Measurements from ENCODE around the gene TBCK.
A peak's percentile ranks its signal among the peaks of the same experiment; 100 is the strongest.

The TBCK gene

DNA sequence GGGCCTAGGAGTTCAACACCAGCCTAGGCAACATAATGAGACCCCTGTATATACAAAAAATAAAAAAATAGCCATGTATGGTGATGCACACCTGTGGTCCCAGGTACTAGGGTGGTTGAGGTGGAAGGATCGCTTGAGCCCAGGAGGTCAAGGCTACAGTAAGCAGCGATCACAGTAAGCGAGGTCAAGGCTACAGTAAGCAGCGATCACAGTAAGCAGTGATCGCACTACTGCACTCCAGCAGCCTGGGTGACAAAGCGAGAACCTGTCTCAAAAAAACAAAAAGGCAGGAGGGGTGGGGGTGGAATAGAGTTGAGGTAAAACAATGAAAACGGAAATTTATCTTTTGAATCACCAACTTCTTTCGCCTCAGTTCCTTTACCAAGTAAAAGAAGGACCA lies 29.4 kb downstream of the TBCK start:
- DNase-seq (ENCODE audit: low spot score) = no peak

DNA sequence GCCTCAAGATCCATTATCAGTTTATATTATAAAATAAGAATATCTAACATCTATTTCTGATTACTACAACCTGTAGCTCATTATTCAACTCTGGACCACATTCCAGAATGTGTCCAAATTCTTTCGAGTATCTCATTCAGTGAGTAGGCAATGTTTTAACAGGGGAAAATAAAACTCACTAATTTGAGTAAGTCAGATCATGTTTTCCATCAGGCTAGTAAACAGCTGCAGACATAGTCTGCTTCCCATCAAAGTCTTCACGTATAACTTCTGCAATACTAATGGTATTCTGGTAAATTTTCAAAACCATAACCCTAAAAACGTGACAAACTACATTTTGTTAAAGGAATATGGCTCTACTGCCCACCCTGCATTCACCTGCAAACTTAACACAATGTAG lies 31.8 kb downstream of the TBCK start:
- DNase-seq (ENCODE audit: low spot score) = no peak

DNA sequence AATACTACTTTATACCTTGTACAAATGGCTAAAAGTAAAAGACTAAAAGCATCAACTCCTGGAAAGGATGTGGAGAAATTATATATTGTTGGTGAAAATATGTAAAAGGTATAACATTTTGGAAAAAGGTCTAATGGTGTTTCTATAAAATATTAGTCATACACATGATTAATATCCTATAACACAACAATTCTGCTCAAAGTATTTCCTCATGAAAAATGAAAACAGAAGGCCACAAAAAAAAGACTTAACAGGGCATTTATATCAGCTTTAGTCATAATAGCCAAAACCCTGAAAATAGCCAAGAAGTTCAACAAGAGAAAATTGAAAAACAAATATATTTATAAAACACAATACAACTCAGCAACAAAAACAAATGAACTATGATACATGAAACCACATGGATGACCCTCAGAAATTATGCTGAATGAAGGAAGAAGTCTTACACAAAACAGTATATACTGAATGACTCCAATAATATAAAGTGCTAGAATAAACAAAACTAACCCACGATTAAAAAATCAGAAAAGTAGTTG lies 38.8 kb downstream of the TBCK start:
- no peak for DNase-seq (ENCODE audit: low spot score)

DNA sequence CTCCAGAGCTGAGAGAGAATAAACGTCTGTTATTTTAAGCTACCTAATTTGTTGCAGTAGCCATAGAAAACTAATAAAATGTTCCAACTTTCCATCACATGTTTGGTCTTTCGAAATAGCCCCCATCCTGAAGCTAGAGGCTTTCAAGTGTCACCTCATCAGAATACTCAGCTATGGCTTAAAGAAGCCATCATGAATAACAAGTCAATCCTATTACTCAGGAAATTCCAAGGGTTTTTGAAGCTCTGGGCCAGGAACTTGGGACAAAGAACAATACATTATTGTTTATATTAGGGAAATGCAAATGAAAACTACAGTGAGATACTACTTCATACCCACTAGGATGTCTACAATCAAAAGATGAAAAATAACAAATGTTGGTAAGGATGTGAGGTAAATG lies 42.2 kb downstream of the TBCK start:
- DNase-seq (ENCODE audit: low spot score) = no peak

DNA sequence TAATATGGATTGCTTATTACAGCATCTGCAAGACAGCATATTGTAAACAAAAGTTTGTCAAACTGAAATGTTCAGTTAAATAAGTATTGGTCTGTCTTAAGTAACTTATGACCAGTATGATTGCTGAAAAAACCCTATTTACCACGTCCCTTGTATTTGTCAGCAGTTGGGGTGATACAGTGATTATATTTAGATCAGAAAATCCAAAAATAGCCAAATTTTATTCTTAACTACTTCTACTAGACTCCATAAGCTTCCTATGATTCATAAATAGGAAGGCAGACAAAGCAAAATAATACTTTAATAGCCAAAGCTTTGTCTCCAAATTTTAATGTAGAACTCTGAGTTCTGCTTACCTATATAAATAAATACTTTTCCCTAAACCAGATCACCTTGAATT lies 45.3 kb downstream of the TBCK start:
- no peak for DNase-seq (ENCODE audit: low spot score)

DNA sequence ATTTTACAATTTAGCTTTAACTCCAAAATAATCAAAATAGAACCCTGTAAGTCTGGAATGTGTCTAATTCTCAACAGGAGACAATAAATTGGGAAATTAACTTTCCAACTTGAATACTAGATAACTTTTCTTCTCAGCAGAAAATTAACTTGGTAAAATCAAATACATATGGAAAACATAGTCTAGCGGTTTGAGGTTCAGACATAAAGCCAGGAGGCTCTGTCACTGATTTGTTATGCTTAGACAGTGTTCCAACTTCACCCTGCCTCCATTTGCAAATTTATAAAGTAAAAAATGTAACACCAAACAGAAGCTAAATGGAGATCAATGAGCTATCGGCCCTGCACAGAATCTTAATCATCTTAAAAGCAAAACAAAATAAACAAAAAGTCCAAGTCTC lies 46.3 kb downstream of the TBCK start:
- no peak for DNase-seq (ENCODE audit: low spot score)

DNA sequence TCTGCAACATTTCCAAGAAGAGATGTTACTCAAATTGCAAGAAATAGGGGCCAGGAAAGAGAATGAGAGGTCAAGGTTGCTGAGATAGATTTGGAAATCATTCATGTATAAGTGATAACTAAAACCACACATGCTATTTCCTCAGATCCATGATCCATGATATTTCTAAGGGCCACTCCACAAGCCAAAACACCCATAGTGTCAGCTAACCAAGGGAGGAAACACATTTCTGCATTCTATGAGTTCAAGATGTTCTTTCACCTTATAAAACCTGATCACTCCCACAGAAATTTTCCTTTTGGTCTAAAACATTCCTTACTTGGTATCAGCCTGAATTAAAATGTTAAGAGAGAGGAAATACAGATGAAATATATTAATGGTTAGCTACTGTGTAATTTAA lies 47.2 kb downstream of the TBCK start:
- DNase-seq (ENCODE audit: low spot score) = no peak

DNA sequence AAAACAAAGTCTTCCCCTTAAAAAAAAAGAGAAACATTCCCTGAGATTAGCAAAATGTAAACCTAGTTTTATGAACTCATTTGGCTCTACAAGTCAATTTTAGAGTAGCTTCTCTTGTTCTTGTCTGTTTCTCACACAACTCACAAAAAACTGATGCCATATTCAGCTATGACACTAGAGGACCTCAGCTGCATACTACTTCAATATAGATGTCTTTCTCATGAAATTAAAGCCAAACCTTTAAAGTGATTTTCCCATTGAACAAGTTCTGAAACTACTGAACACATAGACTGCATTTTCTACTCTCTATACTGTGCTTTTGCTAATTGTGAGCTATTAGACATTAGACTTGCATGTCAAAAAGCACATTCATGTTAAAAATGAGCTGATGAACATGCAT lies 49.8 kb downstream of the TBCK start:
- peak; percentile 35 for DNase-seq (ENCODE audit: low spot score)

DNA sequence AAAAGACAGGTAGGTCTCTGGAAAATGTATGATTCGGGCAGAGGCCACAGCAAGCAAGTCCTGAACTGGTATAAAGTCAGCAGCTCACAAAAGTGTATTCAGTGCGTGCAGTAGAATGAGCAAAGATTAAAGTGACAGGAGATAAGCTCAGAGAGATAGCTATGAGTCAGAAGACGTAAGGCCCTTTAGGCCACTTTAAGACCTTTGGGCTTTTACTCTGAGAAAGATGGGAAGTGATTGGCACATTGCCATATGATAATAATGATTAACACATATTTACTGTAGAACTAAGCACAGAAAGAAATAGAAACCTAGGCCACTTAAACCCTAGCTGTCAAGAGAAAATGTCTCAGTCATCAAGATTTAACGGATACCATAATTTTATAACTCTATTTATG lies 51.7 kb downstream of the TBCK start:
- DNase-seq (ENCODE audit: low spot score) = no peak

DNA sequence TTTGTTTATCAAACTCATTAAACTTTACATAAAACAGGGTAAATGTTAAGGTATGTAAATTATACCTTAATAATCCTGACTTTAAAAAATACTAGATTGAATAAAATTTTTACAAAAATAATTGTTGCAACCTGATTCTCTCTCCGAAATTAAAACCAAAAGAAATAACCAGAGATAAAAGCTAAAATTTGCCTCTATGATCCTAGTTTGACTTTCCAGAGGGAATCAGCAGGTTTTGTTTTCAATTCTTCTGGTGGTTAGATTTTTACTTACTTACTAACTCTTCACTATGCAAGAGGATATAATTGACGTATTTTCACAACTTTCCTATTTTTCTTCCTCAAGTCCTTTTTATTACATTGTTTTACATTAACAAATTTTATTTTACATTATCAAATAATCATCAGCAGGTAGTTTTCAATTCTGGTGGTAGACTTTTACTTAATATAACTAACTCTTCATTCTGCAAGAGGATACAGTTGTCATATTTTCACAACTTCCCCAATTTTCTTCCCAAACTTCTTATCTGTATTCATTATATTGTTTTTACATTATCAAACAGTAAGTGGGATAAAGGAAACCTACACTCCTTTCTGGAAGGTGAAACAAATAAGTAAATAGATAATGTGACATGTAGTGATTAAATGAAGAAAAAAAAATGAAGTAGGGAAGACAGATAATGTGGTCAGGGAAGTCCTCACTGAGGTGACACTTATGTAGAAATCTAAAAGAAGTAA lies 52.2 kb downstream of the TBCK start:
- DNase-seq (ENCODE audit: low spot score) = no peak

DNA sequence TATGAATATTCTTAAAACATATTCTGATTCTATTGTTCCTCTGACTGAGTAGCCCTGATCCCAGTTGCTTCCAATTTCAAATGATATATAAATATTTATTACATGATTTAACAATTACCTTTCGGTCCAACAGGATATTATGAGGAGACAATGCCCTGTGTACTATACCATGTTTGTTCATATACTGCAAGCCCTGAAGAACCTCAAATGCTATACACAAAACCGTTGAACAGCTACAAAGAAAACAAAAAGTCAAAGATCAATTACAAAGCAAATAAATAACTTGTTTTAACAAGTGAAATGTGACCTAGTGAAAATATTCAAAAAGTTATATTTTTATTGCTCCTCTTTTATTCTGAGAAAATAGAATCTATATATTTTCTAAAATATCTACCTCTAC lies 54.0 kb downstream of the TBCK start:
- no peak for DNase-seq (ENCODE audit: low spot score)

DNA sequence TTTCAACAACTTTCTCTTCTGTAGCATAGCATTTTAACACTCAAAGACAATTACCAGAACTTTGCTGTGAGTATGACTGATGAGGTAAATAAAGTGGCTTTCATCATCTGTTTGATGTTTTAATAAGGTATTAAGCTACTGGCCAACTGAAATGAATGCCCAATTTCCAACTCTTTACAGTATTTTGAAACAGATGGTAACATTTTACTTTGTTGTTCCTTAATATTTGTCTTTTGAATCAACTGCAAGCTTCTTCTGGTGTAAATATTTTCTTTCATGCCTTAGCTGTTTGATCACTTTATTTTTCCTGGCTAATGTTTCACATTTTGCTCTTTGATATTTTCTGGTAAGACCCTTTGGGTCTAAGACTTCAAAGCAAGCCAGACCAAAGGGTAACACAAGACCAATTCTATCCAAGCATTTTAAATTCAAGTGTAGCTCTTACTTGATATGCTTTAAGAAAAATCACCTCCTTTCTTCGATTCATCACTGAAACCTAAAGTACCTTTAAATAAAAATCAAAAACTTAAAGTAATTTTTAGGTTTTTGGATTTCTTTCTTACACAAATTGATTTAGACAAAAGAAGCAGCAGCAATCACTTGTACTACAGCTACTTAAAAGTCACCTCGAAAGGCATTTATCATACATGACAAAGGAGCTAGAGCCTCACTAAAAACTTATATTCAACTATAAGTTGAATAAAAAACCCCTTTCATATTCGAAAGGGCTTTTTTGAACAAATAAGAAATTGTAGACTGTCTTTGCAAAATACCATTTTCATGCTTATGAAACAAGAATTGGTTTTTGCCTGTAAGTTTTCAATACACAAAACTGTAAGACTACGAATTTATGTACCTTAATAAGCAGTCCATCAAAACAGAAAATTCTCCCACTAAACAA lies 57.6 kb downstream of the TBCK start:
- no peak for DNase-seq (ENCODE audit: low spot score)

DNA sequence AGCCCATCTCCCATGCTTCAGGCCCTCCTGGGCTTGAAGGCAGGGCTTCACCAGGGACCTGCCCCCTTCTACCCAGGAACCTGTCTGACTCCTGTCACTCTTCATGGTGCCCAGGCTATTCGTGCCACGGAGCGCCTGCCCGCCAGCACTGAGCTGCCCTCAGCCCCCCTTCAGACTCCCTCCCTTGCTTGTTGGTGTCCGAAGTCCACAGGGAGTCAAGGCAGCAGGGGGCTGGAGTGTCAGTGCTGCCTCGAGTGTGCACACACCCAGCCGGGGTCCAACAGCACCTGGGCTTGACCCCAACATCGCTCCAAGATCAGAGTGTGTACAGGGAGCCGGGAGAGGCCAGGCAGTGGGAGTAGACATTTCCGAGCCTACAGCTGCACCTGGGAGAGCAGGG lies 59.8 kb downstream of the TBCK start:
- no peak for DNase-seq (ENCODE audit: low spot score)

DNA sequence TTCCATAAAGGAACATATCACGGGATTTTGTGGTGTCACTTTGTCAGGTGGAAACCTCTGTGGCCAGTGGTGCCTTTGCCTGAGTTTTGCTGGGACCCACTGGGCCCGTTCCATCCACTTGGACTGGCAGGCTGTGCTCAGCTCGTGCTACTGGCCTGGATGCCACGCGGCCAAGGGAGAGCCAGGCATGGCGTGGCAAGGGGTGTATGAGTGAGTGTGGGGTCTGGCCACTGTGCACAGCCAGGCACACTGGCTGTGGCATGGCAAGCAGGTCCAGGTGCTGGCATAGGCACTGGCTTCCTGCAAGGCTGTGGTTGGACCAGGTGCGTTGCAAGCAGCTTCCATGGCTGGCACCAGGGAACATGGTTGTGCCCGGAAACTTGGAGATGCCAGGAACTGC lies 60.8 kb downstream of the TBCK start:
- DNase-seq (ENCODE audit: low spot score) = no peak

DNA sequence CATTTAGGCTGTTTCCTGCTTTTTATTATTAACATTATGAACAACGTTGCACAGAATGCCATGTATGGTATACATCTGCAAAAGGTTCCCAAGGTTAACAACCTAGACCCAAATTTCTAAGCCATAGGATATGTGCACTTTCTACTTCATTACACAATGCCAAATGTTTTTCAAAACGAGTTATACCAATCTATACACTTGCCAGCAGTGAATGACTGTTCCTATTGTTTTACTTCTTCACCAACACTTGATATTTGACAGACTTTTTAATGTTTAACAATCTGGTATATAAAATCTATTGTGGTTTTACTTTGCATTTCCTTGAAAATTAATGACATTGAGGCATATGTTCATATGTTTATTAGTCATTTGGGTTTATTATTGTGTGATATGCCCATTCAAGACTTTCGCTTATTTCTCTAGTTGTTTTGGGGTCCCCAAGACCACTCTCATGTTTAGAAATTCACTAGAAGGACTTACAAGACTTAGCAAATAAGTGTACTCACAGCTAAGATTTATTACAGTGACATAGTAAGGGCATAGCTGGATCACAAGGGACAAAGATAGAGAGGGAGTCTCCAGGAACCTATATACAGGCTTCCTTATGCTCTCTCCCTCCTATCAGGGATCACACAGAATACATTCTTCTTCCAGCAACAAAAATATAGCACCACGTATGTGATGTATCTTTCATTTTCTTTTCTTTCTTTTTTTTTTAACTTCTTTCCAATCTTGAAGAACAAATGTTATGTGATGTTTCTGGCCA lies 62.5 kb downstream of the TBCK start:
- DNase-seq (ENCODE audit: low spot score) = no peak

DNA sequence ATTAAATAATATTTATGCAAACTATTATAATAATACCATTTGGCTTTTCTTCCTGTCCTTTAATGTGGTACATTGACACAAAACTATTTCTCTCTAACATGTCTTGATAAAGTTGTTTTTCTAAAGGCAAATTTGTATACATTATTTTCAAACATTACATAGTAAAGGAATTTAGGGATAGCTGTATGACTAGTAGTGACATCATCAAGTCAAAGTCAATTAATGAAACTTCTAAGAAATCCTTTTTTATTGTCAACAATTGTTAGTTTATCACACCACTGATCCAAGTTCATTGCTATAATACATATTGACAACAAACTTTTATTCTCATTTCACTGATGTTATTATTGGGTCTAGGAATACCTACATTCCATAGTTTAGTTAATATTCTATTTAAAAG lies 68.4 kb downstream of the TBCK start:
- no peak for DNase-seq (ENCODE audit: low spot score)

DNA sequence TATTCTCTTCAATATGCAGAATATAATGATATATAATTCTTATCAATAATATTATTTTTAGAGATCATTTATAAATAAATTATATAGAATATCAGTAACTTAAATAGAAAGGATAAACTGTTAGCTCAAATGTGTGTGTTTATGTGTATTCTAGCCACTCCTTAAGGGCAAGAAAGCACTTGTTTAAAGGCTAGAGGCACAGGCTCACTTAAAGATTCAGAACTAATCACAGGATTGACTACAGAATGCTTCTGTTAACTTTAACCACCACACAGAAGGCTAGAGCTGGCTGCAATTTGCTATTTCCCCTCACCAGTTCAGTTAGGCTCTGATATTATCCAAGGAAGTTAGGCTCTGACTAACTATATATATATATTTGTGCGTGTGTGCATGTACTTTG lies 69.6 kb downstream of the TBCK start:
- DNase-seq (ENCODE audit: low spot score) = no peak

DNA sequence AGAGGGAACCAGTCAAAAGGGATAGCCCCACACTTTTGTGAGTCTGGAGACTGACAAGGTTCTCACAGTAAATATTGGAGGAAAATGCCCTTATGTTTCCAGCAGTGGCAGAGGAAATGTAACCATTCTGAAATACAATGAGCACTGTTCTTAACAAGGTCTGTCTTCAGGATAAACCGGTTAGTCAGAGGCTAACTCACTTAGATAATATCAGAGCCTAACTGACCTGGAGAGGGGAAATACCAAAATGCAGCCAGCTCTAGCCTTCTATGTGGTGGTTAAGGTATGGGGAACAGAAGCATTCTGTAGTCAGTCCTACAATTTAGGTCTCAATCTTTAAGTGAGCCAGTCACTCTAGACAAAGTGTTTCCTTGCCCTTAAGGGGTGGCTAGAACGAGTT lies 70.8 kb downstream of the TBCK start:
- no peak for DNase-seq (ENCODE audit: low spot score)

DNA sequence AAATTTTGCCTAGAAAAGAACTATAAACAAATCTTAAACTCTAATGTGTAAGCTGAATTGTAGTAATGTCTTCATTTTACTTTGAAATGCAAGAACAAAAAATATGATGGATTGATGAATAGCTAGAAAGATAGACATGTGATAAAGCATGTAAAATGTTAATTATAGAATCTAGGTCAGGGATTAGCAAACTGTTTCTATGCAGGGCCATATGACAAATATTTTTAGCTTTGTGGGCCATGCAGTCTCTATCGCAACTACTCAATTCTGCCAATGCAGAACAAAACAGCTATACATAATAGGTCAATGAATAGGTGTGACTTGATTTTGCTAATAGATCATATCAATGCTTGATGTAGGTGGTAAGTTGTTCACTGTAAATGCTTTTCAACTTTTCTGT lies 75.3 kb downstream of the TBCK start:
- no peak for DNase-seq (ENCODE audit: low spot score)

DNA sequence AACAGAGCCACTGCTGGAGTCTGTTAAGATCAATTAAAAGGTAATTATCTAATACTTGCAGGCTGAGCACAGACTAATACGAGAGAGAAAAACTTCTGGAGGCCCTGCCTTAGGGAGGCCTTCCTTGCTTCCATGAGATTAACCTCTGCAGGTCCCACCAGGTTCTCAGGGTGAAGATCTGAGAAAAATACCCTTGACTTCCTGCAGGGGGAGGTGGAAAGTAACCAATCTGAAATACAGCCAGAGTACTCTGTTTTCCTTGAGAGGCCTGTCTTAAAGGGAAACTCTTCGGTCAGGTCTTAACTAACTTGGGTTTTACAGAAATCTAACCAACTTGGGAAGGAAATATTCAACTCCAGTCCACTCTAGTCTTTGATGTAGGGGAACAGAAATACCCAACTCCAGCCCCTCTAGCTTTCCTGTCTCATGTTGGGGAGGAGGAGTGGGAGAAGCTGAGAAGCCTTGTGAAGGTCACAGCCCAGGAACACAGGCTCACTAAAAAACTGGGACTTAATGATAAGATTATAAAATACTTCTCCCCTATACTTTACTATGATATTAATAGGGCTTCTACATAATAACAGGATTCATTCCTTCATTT lies 77.1 kb downstream of the TBCK start:
- DNase-seq (ENCODE audit: low spot score) = peak; percentile 43

DNA sequence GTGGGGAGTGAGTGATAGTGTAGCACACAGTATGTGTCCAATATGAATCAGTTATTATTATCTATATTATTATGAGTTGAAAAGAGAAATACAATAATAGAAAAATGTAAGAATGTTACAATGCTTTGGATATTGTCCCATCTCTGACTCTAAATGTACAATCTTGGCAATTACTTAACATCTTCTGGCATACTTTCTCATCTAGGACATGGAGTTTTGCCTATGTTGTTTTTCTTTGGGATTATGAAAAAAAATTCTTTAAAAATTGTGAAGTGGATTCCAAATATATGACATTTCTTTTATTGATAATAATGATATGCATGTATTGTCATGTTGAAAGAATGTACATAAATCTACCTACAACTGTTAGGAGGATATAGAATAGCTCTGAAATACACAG lies 84.1 kb downstream of the TBCK start:
- DNase-seq (ENCODE audit: low spot score) = no peak

DNA sequence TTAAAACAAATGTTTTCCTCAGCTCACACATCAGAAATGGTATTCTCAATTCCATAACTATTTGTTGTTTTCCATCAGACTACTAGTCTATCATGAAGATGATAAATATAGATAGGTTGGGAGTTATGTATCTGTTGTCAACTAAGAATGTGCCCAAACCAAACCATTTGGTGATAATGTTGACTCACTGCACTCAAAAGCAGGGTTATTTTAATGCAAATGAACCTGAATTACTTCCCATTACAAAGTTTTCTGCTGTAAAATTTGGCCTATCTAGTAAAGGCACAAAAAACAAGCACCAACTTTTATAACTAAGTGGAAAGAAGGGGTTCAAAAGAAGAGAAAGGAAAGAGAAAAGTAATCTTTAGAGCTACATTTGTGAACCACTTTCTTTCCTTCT lies 93.5 kb downstream of the TBCK start:
- no peak for DNase-seq (ENCODE audit: low spot score)
